ENCODE results near the gene ANKS6. TPM values are rescaled to one million over a fixed set of nuclear protein-coding genes. Genes with fewer than 3 reads are reported as not detected.
"Not testable (repeated sequence)": the region's sequence is repeated elsewhere in the genome, so short reads cannot be mapped to it uniquely, and the experiment has no call there.

The ANKS6 gene
- total RNA-seq, 4 donors from 2014 or later, result 42.2 to 56.6 (median 49.9) TPM

- 65 to 69% methylated on average over 7 of the region's 7 CpGs for WGBS, 2 donors
- intact Hi-C loops (cut with DNase I), result no loop called here
- Histone ChIP-seq H3K27me3 (no peaks in the 10 kb centered on the region), H3K36me3 (no peaks in the 10 kb centered on the region), H3K27ac (no peak overlapping the region), H3K4me1 (peaks cover 0 to 4% of the 10 kb centered on the region in 2 donors), H3K9me3 (no peaks in the 10 kb centered on the region), H3K4me3 (replicated peaks in 1 of 3) (no peak overlapping the region)
- TF ChIP-seq CTCF (IDR thresholded peaks at IDR 0.05) (no peak), POLR2A (IDR thresholded peaks at IDR 0.05) (no peak)
- no peak for DNase-seq
These were observed 109.1 kb downstream of the ANKS6 start for GRCh38 chr9:98686961-98687855.

GRCh38 chr9:98684816-98685215, 111.5 kb downstream of the ANKS6 start:
- H3K27ac ChIP-seq; intact Hi-C loops (cut with DNase I); H3K27me3 ChIP-seq; H3K4me1 ChIP-seq; H3K4me3 ChIP-seq (replicated peaks in 1 of 3); DNase-seq; H3K9me3 ChIP-seq; H3K36me3 ChIP-seq: not testable (repeated sequence)
- 91 to 92% methylated on average over 2 of the region's 2 CpGs for WGBS, 2 donors

Other genes starting within 250 kb of the ANKS6 start
- 10 to 100 TPM in 2 of 4 donors, 1 to 10 TPM in 2; 2.4 to 13.6 (median 10.0) TPM for gene GABBR2, start 87.6 kb downstream of the ANKS6 start, total RNA-seq
- 10 to 100 TPM; 18.9 to 58.6 (median 36.5) TPM for gene GALNT12, start 11.1 kb upstream of the ANKS6 start, total RNA-seq
- gene COL15A1, start 147.4 kb upstream of the ANKS6 start, total RNA-seq, result 10 to 100 TPM in 3 of 4 donors, 1 to 10 TPM in 1; 8.0 to 15.2 (median 12.8) TPM